SK-N-SH (cell line): ENCODE data around the gene SMPDL3B. TPM values are rescaled to one million over a fixed set of nuclear protein-coding genes. Genes with fewer than 3 reads are reported as not detected.

ENCODE experiments used
- CTCF ChIA-PET: fragments of 300-600, 350-600 bp; formaldehyde crosslinking; extraction: SDS; loops from one replicate; lab custom pipeline; 2021; lab: Yijun Ruan, JAX
- POLR2A ChIA-PET: fragments of 350-600 bp; sonication (Branson Sonifier 250); formaldehyde crosslinking; extraction: SDS; loops from one replicate; lab custom pipeline; 2020; ENCODE audit warnings: antibody characterized with exemption, inconsistent platforms; lab: Yijun Ruan, JAX
- DNase-seq: peaks from one replicate; pipeline ENCODE4 v3.0.0; 2012
- H2AFZ ChIP-seq: fragments of 200-600 bp; sonication (generic); 2 replicates; pipeline ENCODE4 v1.8.1; 2016; ENCODE audit warnings: antibody characterized with exemption, mild to moderate bottlenecking, low read depth
- H3F3A ChIP-seq: fragments of 200-600 bp; sonication (generic); replicated peaks from 2 replicates; pipeline ENCODE3; 2016; ENCODE audit warnings: antibody characterized with exemption, mild to moderate bottlenecking; ENCODE audit not compliant: insufficient read depth
- H3K27ac ChIP-seq, 2 experiments: fragments of 200-500 bp in 1 of 2; fragments of 200-600 bp in 1 of 2; sonication (Bioruptor generic) in 1 of 2; sonication (generic), shearing (Covaris generic) in 1 of 2; 2 replicates each; pipeline versions ENCODE4 v1.5.1 to v1.6.1; 2014 to 2016; ENCODE audit warnings: low read depth in 2 of 2, inconsistent platforms in 1 of 2, low read length in 1 of 2, mild to moderate bottlenecking in 1 of 2, mixed read lengths in 1 of 2
- H3K27me3 ChIP-seq: fragments of 200-600 bp; sonication (generic), shearing (Covaris generic); 2 replicates; pipeline ENCODE4 v1.6.1; 2016; ENCODE audit warnings: mixed run types; ENCODE audit not compliant: insufficient read depth
- H3K36me3 ChIP-seq, 2 experiments: fragments of 200-500 bp in 1 of 2; fragments of 200-600 bp in 1 of 2; sonication (Bioruptor generic) in 1 of 2; sonication (generic) in 1 of 2; replicated peaks in 1 of 2; 2 replicates each; pipeline versions ENCODE3 to v1.5.1; 2014 to 2016; ENCODE audit warnings: low read length in 1 of 2, mild to moderate bottlenecking in 1 of 2; ENCODE audit not compliant: insufficient read depth in 2 of 2, control insufficient read depth in 1 of 2
- H3K4me1 ChIP-seq, 2 experiments: fragments of 200-500 bp in 1 of 2; fragments of 200-600 bp in 1 of 2; sonication (Bioruptor generic) in 1 of 2; sonication (generic), shearing (Covaris generic) in 1 of 2; 2 replicates each; pipeline versions ENCODE4 v1.5.1 to v1.6.1; 2014 to 2016; ENCODE audit warnings: low read depth in 1 of 2, low read length in 1 of 2, mixed run types in 1 of 2; ENCODE audit not compliant: insufficient read depth in 2 of 2, control insufficient read depth in 1 of 2
- H3K4me2 ChIP-seq: fragments of 200-600 bp; sonication (generic), shearing (Covaris generic); 2 replicates; pipeline ENCODE4 v1.6.1; 2017; ENCODE audit warnings: mixed run types
- H3K4me3 ChIP-seq, 2 experiments: fragments of 200-500 bp in 1 of 2; fragments of 200-600 bp in 1 of 2; sonication (Bioruptor generic) in 1 of 2; sonication (generic), shearing (Covaris generic) in 1 of 2; 2 replicates each; pipeline versions ENCODE4 v1.5.1 to v1.8.1; 2014 to 2016; ENCODE audit warnings: low read depth in 2 of 2, inconsistent platforms in 1 of 2, low read length in 1 of 2, mild to moderate bottlenecking in 1 of 2, mixed read lengths in 1 of 2, moderate library complexity in 1 of 2
- H3K79me2 ChIP-seq: fragments of 200-600 bp; sonication (generic); 2 replicates; pipeline ENCODE4 v1.8.1; 2017; ENCODE audit warnings: mild to moderate bottlenecking; ENCODE audit not compliant: insufficient read depth
- H3K9ac ChIP-seq: fragments of 200-600 bp; sonication (generic); 2 replicates; pipeline ENCODE4 v1.6.1; 2017; ENCODE audit warnings: mixed run types
- H3K9me2 ChIP-seq: fragments of 200-600 bp; sonication (generic); 2 replicates; pipeline ENCODE4 v1.6.1; 2017; ENCODE audit warnings: mixed run types
- H3K9me3 ChIP-seq: fragments of 200-600 bp; sonication (generic); 2 replicates; pipeline ENCODE4 v1.6.1; 2017; ENCODE audit warnings: mixed run types, mild to moderate bottlenecking, moderate library complexity
- H4K20me1 ChIP-seq: fragments of 200-600 bp; sonication (generic); 2 replicates; pipeline ENCODE4 v1.6.1; 2017; ENCODE audit warnings: mild to moderate bottlenecking, mixed run types; ENCODE audit not compliant: insufficient read depth
- CHD2 ChIP-seq: fragments of 150-350 bp; IDR thresholded peaks from 2 replicates; pipeline ENCODE4 v1.6.1; 2018; ENCODE audit warnings: low read length; ENCODE audit not compliant: partially characterized antibody
- FOSL2 ChIP-seq: IDR thresholded peaks from 2 replicates; pipeline ENCODE4 v1.4.0; 2012; ENCODE audit warnings: low read depth, mild to moderate bottlenecking, moderate library complexity, borderline replicate concordance
- FOXJ3 ChIP-seq: sonication (generic); formaldehyde crosslinking; IDR thresholded peaks from 2 replicates; pipeline ENCODE4 v1.5.1; 2020; ENCODE audit warnings: mild to moderate bottlenecking, missing genetic modification reagents
- FOXM1 ChIP-seq: IDR thresholded peaks from 2 replicates; pipeline ENCODE4 v1.4.0; 2012; ENCODE audit warnings: low read depth, mild to moderate bottlenecking
- NRF1 ChIP-seq: IDR thresholded peaks from 2 replicates; pipeline ENCODE4 v1.6.1; 2012; ENCODE audit warnings: low read depth, mild to moderate bottlenecking, low read length
- POLR2AphosphoS5 ChIP-seq: IDR thresholded peaks from 2 replicates; pipeline ENCODE4 v1.6.1; 2012; ENCODE audit warnings: low read depth, low read length
- RFX5 ChIP-seq: IDR thresholded peaks from 2 replicates; pipeline ENCODE4 v1.6.1; 2012; ENCODE audit warnings: mild to moderate bottlenecking, improper control_type of control experiment, low read length
- YY1 ChIP-seq: IDR thresholded peaks from 2 replicates; pipeline ENCODE4 v1.4.0; 2012; ENCODE audit warnings: low read depth, mild to moderate bottlenecking
- WGBS: methylation state at CpG from one replicate; pipeline ENCODE4 v1.1.6; 2017; ENCODE audit warnings: low lambda C conversion rate; 5-methylcytosine and 5-hydroxymethylcytosine counted together
- polyA plus RNA-seq, 3 experiments: library from polyadenylated mRNA; depleted of rRNA; stranded (reverse); fragments of >200 nt; gene quantifications; 2 replicates each; pipeline ENCODE4 v1.2.3, GENCODE V29; 2012
- TF ChIP-seq, protein P1 (sequence below): IDR thresholded peaks from 2 replicates; pipeline ENCODE4 v1.4.0; 2012; ENCODE audit warnings: low read depth, borderline replicate concordance

The SMPDL3B gene
- polyA plus RNA-seq, 1 of the 3 experiments (the other 2 are of a cell fraction): 0.95 TPM

- TF ChIP-seq POLR2AphosphoS5 (no peak), FOXJ3 (no peak), RFX5 (no peak), NRF1 (no peak), YY1 (no peak), FOXM1 (no peak)
- TF ChIP-seq, protein P1, sequence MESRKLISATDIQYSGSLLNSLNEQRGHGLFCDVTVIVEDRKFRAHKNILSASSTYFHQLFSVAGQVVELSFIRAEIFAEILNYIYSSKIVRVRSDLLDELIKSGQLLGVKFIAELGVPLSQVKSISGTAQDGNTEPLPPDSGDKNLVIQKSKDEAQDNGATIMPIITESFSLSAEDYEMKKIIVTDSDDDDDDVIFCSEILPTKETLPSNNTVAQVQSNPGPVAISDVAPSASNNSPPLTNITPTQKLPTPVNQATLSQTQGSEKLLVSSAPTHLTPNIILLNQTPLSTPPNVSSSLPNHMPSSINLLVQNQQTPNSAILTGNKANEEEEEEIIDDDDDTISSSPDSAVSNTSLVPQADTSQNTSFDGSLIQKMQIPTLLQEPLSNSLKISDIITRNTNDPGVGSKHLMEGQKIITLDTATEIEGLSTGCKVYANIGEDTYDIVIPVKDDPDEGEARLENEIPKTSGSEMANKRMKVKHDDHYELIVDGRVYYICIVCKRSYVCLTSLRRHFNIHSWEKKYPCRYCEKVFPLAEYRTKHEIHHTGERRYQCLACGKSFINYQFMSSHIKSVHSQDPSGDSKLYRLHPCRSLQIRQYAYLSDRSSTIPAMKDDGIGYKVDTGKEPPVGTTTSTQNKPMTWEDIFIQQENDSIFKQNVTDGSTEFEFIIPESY: no peak
These were observed 47.4 kb upstream of the SMPDL3B start (continued) for GRCh38 chr1:27887215-27888021.

GRCh38 chr1:27889506-27889905 is 45.3 kb upstream of the SMPDL3B start:
- Histone ChIP-seq H3K79me2 (no peaks in the 10 kb centered on the region), H3K4me2 (no peak overlapping the region), H3K4me1 (no peaks in the 10 kb centered on the region), H3K9me3 (no peaks in the 10 kb centered on the region), H3K27me3 (no peaks in the 10 kb centered on the region), H3F3A (no peaks in the 10 kb centered on the region), H3K9me2 (no peaks in the 10 kb centered on the region), H3K4me3 (no peak overlapping the region), H2AFZ (no peak overlapping the region), H4K20me1 (no peaks in the 10 kb centered on the region), H3K9ac (no peak overlapping the region), H3K27ac (no peak overlapping the region), H3K36me3 (peaks cover 32 to 40% of the 10 kb centered on the region in 2 experiments)
- POLR2A ChIA-PET: no interaction called here
- TF ChIP-seq CHD2: no peak
- CTCF ChIA-PET: no interaction called here
- no peak for DNase-seq
- WGBS: 93% methylated on average over 3 of the region's 3 CpGs

- H3K4me1 ChIP-seq: no peaks in the 10 kb centered on the region
- no peaks in the 10 kb centered on the region for H3K9me3 ChIP-seq
- no peaks in the 10 kb centered on the region for H3K9me2 ChIP-seq
- POLR2A ChIA-PET: no interaction called here
- H4K20me1 ChIP-seq: no peaks in the 10 kb centered on the region
- no peak overlapping the region for H3K4me2 ChIP-seq
- no peak for TF ChIP-seq FOSL2
- TF ChIP-seq, all 33 proteins: peak for 0
- Histone ChIP-seq H2AFZ (no peak overlapping the region), H3K36me3 (peaks cover 33 to 46% of the 10 kb centered on the region in 2 experiments), H3K27ac (no peak overlapping the region), H3K9ac (no peak overlapping the region), H3F3A (no peaks in the 10 kb centered on the region), H3K4me3 (no peak overlapping the region), H3K79me2 (no peaks in the 10 kb centered on the region), H3K27me3 (no peaks in the 10 kb centered on the region)
- no peak for DNase-seq
- CTCF ChIA-PET: no interaction called here
- 83% methylated on average over 7 of the region's 7 CpGs for WGBS
These were observed 43.5 kb upstream of the SMPDL3B start for GRCh38 chr1:27891196-27891889.
